ENCODE results near the gene SPATA1. TPM values are rescaled to one million over a fixed set of nuclear protein-coding genes. Genes with fewer than 3 reads are reported as not detected.

The SPATA1 gene
- polyA plus RNA-seq, 1 donor from 2014 or later, result 0.17 TPM

DNA sequence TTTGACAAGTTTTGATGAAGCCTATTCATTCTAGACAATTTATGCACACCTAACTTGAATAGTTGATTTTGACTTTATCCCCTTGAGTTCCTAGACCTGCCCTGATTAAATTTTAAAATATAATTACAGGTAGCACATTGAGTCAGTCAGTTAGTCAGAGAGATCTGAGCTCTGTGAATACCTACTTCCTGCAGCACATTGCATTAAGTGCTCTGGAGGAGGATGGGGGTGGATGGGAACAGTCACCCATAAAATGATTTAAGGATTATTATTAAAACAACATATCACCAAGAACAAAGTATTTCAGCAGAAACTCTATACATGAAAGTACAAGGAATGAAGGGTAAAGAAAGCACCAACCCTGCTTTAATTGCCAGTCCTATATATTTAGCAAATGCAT, 38.9 kb upstream of the SPATA1 start:
- no peak overlapping the region for H3K9ac ChIP-seq (ENCODE audit: low read length)
- H3K27ac ChIP-seq (ENCODE audit: low read length), result no peak overlapping the region
- H3K9me2 ChIP-seq (ENCODE audit: insufficient read depth, low read length), result no peaks in the 10 kb centered on the region
- TF ChIP-seq EP300 (conservative IDR thresholded peaks at IDR 0.05; ENCODE audit: poor library complexity, severe bottlenecking) (no peak), POLR2AphosphoS5 (IDR thresholded peaks at IDR 0.05) (no peak), SMC3 (conservative IDR thresholded peaks at IDR 0.05; ENCODE audit: poor library complexity) (no peak), EZH2 (IDR thresholded peaks at IDR 0.05; ENCODE audit: borderline replicate concordance, insufficient read depth, low read length, poor library complexity, severe bottlenecking) (no peak), RAD21 (conservative IDR thresholded peaks at IDR 0.05) (no peak), MXI1 (conservative IDR thresholded peaks at IDR 0.05; ENCODE audit: poor library complexity, severe bottlenecking) (no peak), TAF1 (IDR thresholded peaks at IDR 0.05; ENCODE audit: low read depth) (no peak)
- TF ChIP-seq, protein P1, sequence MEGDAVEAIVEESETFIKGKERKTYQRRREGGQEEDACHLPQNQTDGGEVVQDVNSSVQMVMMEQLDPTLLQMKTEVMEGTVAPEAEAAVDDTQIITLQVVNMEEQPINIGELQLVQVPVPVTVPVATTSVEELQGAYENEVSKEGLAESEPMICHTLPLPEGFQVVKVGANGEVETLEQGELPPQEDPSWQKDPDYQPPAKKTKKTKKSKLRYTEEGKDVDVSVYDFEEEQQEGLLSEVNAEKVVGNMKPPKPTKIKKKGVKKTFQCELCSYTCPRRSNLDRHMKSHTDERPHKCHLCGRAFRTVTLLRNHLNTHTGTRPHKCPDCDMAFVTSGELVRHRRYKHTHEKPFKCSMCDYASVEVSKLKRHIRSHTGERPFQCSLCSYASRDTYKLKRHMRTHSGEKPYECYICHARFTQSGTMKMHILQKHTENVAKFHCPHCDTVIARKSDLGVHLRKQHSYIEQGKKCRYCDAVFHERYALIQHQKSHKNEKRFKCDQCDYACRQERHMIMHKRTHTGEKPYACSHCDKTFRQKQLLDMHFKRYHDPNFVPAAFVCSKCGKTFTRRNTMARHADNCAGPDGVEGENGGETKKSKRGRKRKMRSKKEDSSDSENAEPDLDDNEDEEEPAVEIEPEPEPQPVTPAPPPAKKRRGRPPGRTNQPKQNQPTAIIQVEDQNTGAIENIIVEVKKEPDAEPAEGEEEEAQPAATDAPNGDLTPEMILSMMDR (IDR thresholded peaks at IDR 0.05; ENCODE audit: poor library complexity, severe bottlenecking), result no peak
- TF ChIP-seq, protein P2, sequence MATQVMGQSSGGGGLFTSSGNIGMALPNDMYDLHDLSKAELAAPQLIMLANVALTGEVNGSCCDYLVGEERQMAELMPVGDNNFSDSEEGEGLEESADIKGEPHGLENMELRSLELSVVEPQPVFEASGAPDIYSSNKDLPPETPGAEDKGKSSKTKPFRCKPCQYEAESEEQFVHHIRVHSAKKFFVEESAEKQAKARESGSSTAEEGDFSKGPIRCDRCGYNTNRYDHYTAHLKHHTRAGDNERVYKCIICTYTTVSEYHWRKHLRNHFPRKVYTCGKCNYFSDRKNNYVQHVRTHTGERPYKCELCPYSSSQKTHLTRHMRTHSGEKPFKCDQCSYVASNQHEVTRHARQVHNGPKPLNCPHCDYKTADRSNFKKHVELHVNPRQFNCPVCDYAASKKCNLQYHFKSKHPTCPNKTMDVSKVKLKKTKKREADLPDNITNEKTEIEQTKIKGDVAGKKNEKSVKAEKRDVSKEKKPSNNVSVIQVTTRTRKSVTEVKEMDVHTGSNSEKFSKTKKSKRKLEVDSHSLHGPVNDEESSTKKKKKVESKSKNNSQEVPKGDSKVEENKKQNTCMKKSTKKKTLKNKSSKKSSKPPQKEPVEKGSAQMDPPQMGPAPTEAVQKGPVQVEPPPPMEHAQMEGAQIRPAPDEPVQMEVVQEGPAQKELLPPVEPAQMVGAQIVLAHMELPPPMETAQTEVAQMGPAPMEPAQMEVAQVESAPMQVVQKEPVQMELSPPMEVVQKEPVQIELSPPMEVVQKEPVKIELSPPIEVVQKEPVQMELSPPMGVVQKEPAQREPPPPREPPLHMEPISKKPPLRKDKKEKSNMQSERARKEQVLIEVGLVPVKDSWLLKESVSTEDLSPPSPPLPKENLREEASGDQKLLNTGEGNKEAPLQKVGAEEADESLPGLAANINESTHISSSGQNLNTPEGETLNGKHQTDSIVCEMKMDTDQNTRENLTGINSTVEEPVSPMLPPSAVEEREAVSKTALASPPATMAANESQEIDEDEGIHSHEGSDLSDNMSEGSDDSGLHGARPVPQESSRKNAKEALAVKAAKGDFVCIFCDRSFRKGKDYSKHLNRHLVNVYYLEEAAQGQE (IDR thresholded peaks at IDR 0.05; ENCODE audit: borderline replicate concordance), result no peak
- no peaks in the 10 kb centered on the region for H3K9me3 ChIP-seq (ENCODE audit: low read length)
- H3F3A ChIP-seq (ENCODE audit: insufficient read depth, low read length, poor library complexity, severe bottlenecking), result no peaks in the 10 kb centered on the region
- H3K79me2 ChIP-seq (replicated peaks; ENCODE audit: insufficient read depth, low read length), result no peaks in the 10 kb centered on the region
- H3K4me3 ChIP-seq (ENCODE audit: low read length), result no peak overlapping the region
- H3K27me3 ChIP-seq (ENCODE audit: insufficient read depth, low read depth, low read length), result peaks cover 5% of the 10 kb centered on the region
- H3K36me3 ChIP-seq (ENCODE audit: insufficient read depth, low read length), result no peaks in the 10 kb centered on the region
- no peaks in the 10 kb centered on the region for H4K20me1 ChIP-seq (ENCODE audit: insufficient read depth)
- no peak overlapping the region for H2AFZ ChIP-seq (ENCODE audit: low read depth, low read length)
- H3K4me2 ChIP-seq (ENCODE audit: low read length), result no peak overlapping the region

DNA sequence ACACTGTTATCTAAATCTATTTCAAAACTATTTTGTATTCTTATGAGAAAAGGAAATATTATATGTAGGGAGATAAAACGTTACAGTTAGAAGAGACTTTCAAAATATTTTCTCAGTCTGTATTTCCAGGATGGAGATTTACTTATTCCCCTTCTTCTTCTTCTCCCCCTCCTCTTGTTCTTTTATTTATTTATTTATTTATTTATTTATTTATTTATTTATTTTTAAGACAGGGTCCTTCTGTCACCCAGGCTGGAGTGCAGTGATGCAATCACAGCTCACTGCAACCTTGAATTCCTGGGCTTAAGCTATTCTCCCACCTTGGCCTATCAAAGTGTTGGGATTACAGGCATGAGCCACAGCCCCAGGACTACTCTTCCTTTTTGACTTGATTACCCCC, 30.0 kb upstream of the SPATA1 start:
- Histone ChIP-seq H3K27me3 (ENCODE audit: insufficient read depth, low read depth, low read length) (peaks cover 9% of the 10 kb centered on the region), H3K79me2 (replicated peaks; ENCODE audit: insufficient read depth, low read length) (peaks cover 16% of the 10 kb centered on the region), H3K4me2 (ENCODE audit: low read length) (no peak overlapping the region), H4K20me1 (ENCODE audit: insufficient read depth) (no peaks in the 10 kb centered on the region), H3K36me3 (ENCODE audit: insufficient read depth, low read length) (no peaks in the 10 kb centered on the region), H2AFZ (ENCODE audit: low read depth, low read length) (no peak overlapping the region), H3K27ac (ENCODE audit: low read length) (no peak overlapping the region), H3K9me2 (ENCODE audit: insufficient read depth, low read length) (no peaks in the 10 kb centered on the region), H3K4me3 (ENCODE audit: low read length) (no peak overlapping the region), H3F3A (ENCODE audit: insufficient read depth, low read length, poor library complexity, severe bottlenecking) (peaks cover 6% of the 10 kb centered on the region), H3K9me3 (ENCODE audit: low read length) (no peaks in the 10 kb centered on the region), H3K9ac (ENCODE audit: low read length) (no peak overlapping the region)
- TF ChIP-seq TAF1 (IDR thresholded peaks at IDR 0.05; ENCODE audit: low read depth) (no peak), EP300 (conservative IDR thresholded peaks at IDR 0.05; ENCODE audit: poor library complexity, severe bottlenecking) (no peak), MXI1 (conservative IDR thresholded peaks at IDR 0.05; ENCODE audit: poor library complexity, severe bottlenecking) (no peak), EZH2 (IDR thresholded peaks at IDR 0.05; ENCODE audit: borderline replicate concordance, insufficient read depth, low read length, poor library complexity, severe bottlenecking) (no peak)
- TF ChIP-seq, protein P2 (IDR thresholded peaks at IDR 0.05; ENCODE audit: borderline replicate concordance), result no peak
- TF ChIP-seq, protein P1 (IDR thresholded peaks at IDR 0.05; ENCODE audit: poor library complexity, severe bottlenecking), result no peak

Measured in neural cell (in vitro differentiated cells).